Sigmoid colon (tissue), 7 donors: ENCODE data around the gene GRM8. TPM values are rescaled to one million over a fixed set of nuclear protein-coding genes. Genes with fewer than 3 reads are reported as not detected.

Experiments
- DNase-seq: peaks from one replicate; pipeline ENCODE4 v3.0.0-alpha.2; 2019
- H3K27ac ChIP-seq, 4 donors: fragments of 200-600 bp; sonication (generic); one replicate each; pipeline ENCODE4 v1.5.1; 2016 to 2019; ENCODE audit warnings: mild to moderate bottlenecking in 1 of 4
- H3K27me3 ChIP-seq, 3 donors: fragments of 200-600 bp; sonication (generic); one replicate each; pipeline ENCODE4 v1.5.1; 2019; ENCODE audit warnings: mild to moderate bottlenecking in 1 of 3
- H3K36me3 ChIP-seq, 4 donors: fragments of 200-600 bp; sonication (generic); one replicate each; pipeline ENCODE4 v1.5.1; 2016 to 2019
- H3K4me1 ChIP-seq, 4 donors: fragments of 200-600 bp; sonication (generic); one replicate each; pipeline ENCODE4 v1.5.1; 2017 to 2019
- H3K4me3 ChIP-seq, 4 donors: fragments of 200-600 bp; sonication (generic); one replicate each; pipeline ENCODE4 v1.5.1; 2017 to 2019; ENCODE audit warnings: mild to moderate bottlenecking in 2 of 4, moderate library complexity in 1 of 4
- H3K9me3 ChIP-seq, 4 donors: fragments of 200-600 bp in 3 of 4; sonication (generic) in 3 of 4; one replicate each; pipeline versions ENCODE4 v1.5.1 to v1.6.1; 2013 to 2019
- EP300 ChIP-seq, 4 donors: sonication (generic); formaldehyde crosslinking; IDR thresholded peaks; one replicate each; pipeline ENCODE4 v1.6.1; 2017; ENCODE audit warnings: antibody characterized with exemption in 4 of 4
- POLR2A ChIP-seq, 2 donors: fragments of 450-650 bp; IDR thresholded peaks; one replicate each; pipeline ENCODE4 v1.6.1; 2016; ENCODE audit warnings: antibody characterized with exemption in 2 of 2, mild to moderate bottlenecking in 2 of 2, moderate library complexity in 2 of 2
- POLR2AphosphoS5 ChIP-seq, 4 donors: sonication (generic); formaldehyde crosslinking; IDR thresholded peaks; one replicate each; pipeline ENCODE4 v1.6.1; 2017; ENCODE audit warnings: antibody characterized with exemption in 4 of 4
- WGBS, 2 donors: extraction: QIAGEN DNeasy Blood & Tissue Kit; methylation state at CpG; one replicate each; pipeline ENCODE4 v1.1.7; 2013; 5-methylcytosine and 5-hydroxymethylcytosine counted together
- intact Hi-C: fragments of 100-400 bp; cut with DNase I; formaldehyde crosslinking; loops from one replicate; pipeline ENCODE4 v1.15.1; 2023
- polyA plus RNA-seq, 3 donors: library from polyadenylated mRNA; stranded (reverse); fragments of 200-250 nt; gene quantifications; one replicate each; pipeline ENCODE4 v1.2.3, GENCODE V29; 2013
- total RNA-seq, 4 donors: library from RNA; depleted of rRNA; stranded (reverse); fragments of >200 nt; gene quantifications; one replicate each; pipeline ENCODE4 v1.1.0, GENCODE V29; 2016
- TF ChIP-seq, protein P1 (sequence below), 4 experiments: fragments of 450-650 bp in 3 of 4; fragments of 200-600 bp in 1 of 4; IDR thresholded peaks; one replicate each; pipeline ENCODE4 v1.5.1; 2016 to 2019; ENCODE audit warnings: antibody characterized with exemption in 4 of 4, mild to moderate bottlenecking in 3 of 4, moderate library complexity in 2 of 4
- donor health status: healthy with polysubstance abuse.
- donor health status: Bipolar disorder and iron deficiency.
- donor health status: healthy.

The GRM8 gene
- total and polyA plus RNA-seq, 7 donors, result 0.27 to 1.9 (median 0.55) TPM; not detected in 4

DNA sequence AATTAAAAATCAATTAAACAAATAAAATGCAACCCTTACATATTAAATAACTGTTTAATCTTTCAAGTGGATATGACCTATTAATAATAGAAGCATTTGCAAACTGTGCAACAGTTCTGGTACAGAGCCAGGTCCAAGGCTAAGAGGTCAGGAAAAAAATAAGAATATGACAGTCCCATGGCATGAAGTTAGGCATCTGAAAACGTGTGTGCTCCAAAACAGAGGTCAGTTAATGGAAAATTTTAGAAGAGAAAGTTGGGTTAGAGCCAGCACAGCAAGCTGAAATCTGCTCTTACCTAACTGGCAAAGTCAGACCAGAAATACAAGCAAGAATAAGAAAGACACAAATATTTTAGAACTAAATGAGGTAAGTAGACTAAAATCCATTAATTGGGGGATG, 757.7 kb downstream of the GRM8 start:
- intact Hi-C loops, result no loop called here
- WGBS, 2 donors, result 16 to 26% methylated on average over 1 of the region's 1 CpG

DNA sequence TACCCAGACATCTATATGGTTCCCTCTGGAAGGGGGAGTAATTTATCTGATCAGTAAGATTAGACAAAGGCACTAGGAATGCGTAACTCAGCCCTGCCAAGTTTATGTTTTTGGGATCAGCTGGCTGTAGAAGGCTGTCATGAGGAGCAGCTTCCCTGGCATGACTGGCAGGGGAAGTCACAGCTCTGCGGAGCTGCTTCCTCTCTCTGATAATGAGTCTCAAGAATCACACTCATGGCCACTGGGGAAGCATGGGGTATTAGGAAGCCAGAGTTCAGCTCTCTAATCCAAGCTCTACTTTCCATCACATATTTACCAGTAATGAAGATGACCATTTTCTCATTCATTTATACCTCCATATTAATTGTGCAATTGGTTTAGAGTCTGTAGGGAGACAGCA, 758.9 kb downstream of the GRM8 start:
- Histone ChIP-seq H3K4me1 (peaks cover 0 to 5% (median 0%) of the 10 kb centered on the region in 4 donors), H3K9me3 (no peaks in the 10 kb centered on the region), H3K36me3 (no peaks in the 10 kb centered on the region), H3K27ac (no peak overlapping the region), H3K4me3 (no peak overlapping the region), H3K27me3 (no peaks in the 10 kb centered on the region)
- 67 to 86% methylated on average over 2 of the region's 2 CpGs for WGBS, 2 donors
- no peak for DNase-seq
- intact Hi-C loops, result no loop called here
- TF ChIP-seq EP300 (IDR thresholded peaks at IDR 0.05) (no peak), POLR2A (IDR thresholded peaks at IDR 0.05) (no peak), POLR2AphosphoS5 (IDR thresholded peaks at IDR 0.05) (no peak)
- TF ChIP-seq, protein P1, sequence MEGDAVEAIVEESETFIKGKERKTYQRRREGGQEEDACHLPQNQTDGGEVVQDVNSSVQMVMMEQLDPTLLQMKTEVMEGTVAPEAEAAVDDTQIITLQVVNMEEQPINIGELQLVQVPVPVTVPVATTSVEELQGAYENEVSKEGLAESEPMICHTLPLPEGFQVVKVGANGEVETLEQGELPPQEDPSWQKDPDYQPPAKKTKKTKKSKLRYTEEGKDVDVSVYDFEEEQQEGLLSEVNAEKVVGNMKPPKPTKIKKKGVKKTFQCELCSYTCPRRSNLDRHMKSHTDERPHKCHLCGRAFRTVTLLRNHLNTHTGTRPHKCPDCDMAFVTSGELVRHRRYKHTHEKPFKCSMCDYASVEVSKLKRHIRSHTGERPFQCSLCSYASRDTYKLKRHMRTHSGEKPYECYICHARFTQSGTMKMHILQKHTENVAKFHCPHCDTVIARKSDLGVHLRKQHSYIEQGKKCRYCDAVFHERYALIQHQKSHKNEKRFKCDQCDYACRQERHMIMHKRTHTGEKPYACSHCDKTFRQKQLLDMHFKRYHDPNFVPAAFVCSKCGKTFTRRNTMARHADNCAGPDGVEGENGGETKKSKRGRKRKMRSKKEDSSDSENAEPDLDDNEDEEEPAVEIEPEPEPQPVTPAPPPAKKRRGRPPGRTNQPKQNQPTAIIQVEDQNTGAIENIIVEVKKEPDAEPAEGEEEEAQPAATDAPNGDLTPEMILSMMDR (IDR thresholded peaks at IDR 0.05), result no peak

More for the DNA sequence above, 757.7 kb downstream of the GRM8 start:
- TF ChIP-seq EP300 (IDR thresholded peaks at IDR 0.05), result no peak
- TF ChIP-seq, protein P1 (IDR thresholded peaks at IDR 0.05), result no peak
- TF ChIP-seq POLR2A (IDR thresholded peaks at IDR 0.05), result no peak
- no peak for TF ChIP-seq POLR2AphosphoS5 (IDR thresholded peaks at IDR 0.05)
- no peaks in the 10 kb centered on the region for H3K27me3 ChIP-seq
- H3K27ac ChIP-seq, result no peak overlapping the region
- no peak overlapping the region for H3K4me3 ChIP-seq
- H3K4me1 ChIP-seq, result peaks cover 0 to 5% (median 0%) of the 10 kb centered on the region in 4 donors
- no peaks in the 10 kb centered on the region for H3K36me3 ChIP-seq
- no peak for DNase-seq
- no peaks in the 10 kb centered on the region for H3K9me3 ChIP-seq

DNA sequence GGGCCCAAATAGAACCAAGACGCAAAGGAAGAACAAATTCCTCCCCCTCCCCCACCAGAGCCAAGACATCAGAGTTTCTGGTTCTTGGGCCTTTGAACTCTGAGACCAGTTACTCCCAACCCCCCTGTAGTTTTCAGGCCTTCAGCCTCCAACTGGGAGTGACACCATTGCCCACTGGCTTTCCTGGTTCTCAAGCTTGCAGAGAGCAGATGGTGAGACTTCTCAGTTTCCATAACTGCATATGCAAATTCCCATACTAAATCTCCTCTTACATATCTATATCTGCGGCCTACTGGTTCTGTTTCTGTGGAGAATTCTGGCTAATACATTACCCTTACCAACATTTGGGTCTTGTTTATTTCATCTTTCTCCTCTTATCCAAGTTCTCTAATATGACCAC, 762.9 kb downstream of the GRM8 start:
- intact Hi-C loops, result no loop called here
- TF ChIP-seq, protein P1 (IDR thresholded peaks at IDR 0.05), result no peak
- TF ChIP-seq POLR2A (IDR thresholded peaks at IDR 0.05) (no peak), EP300 (IDR thresholded peaks at IDR 0.05) (no peak), POLR2AphosphoS5 (IDR thresholded peaks at IDR 0.05) (no peak)
- WGBS, 2 donors, result 94 to 96% methylated on average over 2 of the region's 2 CpGs
- H3K4me1 ChIP-seq, result peaks cover 0 to under 1% (median 0%) of the 10 kb centered on the region in 4 donors
- no peaks in the 10 kb centered on the region for H3K36me3 ChIP-seq
- DNase-seq, result no peak
- no peaks in the 10 kb centered on the region for H3K9me3 ChIP-seq
- H3K27me3 ChIP-seq, result no peaks in the 10 kb centered on the region
- no peak overlapping the region for H3K4me3 ChIP-seq
- no peak overlapping the region for H3K27ac ChIP-seq

DNA sequence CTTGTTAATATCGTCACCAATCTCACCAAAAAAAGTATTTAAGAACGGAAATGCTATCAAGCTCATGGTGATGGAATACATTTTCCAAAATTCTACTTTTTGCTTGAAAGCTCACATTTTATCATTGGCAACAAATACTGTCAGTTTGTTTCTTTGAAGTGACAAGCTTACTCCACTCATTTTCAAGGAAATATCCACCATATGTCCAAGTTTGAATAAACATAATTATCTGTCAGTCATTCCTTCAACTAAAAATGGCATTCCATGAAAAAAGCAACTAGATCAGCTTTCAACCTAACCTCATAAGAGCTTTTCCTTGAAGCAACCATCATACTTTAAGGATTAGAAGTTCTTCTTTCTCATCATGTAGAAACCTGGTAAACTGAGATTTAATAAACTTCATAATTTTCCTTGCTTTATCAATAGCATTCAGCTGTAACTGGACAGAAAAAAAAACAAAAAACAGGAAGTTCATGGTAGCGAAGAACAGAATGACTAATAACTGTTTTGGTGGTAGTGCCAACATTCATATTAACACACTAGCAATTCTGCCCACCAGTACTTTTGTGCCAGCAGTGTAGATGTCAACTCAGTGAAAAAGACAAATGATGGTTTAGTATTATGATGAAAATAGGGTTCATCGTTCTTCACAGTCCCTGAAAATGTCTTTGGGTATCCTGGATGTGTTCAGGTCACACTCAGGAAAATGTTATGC, 764.9 kb downstream of the GRM8 start:
- WGBS, 2 donors, result 81 to 88% methylated on average over 4 of the region's 4 CpGs
- H3K36me3 ChIP-seq, result no peaks in the 10 kb centered on the region
- no peak for DNase-seq
- intact Hi-C loops, result no loop called here
- no peaks in the 10 kb centered on the region for H3K4me1 ChIP-seq
- no peaks in the 10 kb centered on the region for H3K27me3 ChIP-seq
- no peak overlapping the region for H3K27ac ChIP-seq
- no peak overlapping the region for H3K4me3 ChIP-seq
- TF ChIP-seq, protein P1 (IDR thresholded peaks at IDR 0.05), result no peak
- no peak for TF ChIP-seq POLR2A (IDR thresholded peaks at IDR 0.05)
- TF ChIP-seq EP300 (IDR thresholded peaks at IDR 0.05), result no peak
- TF ChIP-seq POLR2AphosphoS5 (IDR thresholded peaks at IDR 0.05), result no peak
- H3K9me3 ChIP-seq, result no peaks in the 10 kb centered on the region

DNA sequence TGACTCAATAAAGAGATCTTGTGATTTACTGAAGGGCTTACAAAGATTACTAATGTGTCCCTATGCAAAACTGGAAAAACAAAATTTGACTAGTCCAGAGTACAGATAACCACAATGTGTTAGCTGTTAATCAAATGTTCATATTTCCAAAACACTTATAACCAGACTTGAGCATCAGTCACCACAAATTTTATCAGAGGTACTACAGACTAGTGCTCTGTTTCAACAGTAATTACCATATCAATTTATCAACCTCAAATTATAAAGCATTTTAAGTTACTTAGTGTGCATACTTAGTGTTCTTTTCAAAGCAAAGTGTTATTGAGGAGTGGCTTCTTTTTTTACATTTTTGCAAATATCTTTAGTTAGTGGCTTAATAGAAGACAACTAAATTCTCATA, 765.9 kb downstream of the GRM8 start:
- H3K27ac ChIP-seq, result no peak overlapping the region
- no peaks in the 10 kb centered on the region for H3K27me3 ChIP-seq
- intact Hi-C loops, result no loop called here
- TF ChIP-seq POLR2A (IDR thresholded peaks at IDR 0.05) (no peak), EP300 (IDR thresholded peaks at IDR 0.05) (no peak), POLR2AphosphoS5 (IDR thresholded peaks at IDR 0.05) (no peak)
- TF ChIP-seq, protein P1 (IDR thresholded peaks at IDR 0.05), result no peak
- H3K4me1 ChIP-seq, result no peaks in the 10 kb centered on the region
- H3K36me3 ChIP-seq, result no peaks in the 10 kb centered on the region
- DNase-seq, result no peak
- H3K4me3 ChIP-seq, result no peak overlapping the region
- no peaks in the 10 kb centered on the region for H3K9me3 ChIP-seq
